GM21526 (cell line): ENCODE results near the gene EXOC6.
"Not testable (repeated sequence)": the region's sequence is repeated elsewhere in the genome, so short reads cannot be mapped to it uniquely, and the experiment has no call there.

Source experiments
- ATAC-seq: cut with Tn5 transposase; IDR thresholded peaks from one replicate; pipeline ENCODE4 v1.9.1; 2021; ENCODE audit warnings: moderate library complexity; ENCODE audit not compliant: unreplicated experiment, low FRiP score

EXOC6 gene

GRCh38 chr10:92876509-92877036 lies 28.3 kb downstream of the EXOC6 start:
- ATAC-seq = no peak

- ATAC-seq = no peak
Observed at GRCh38 chr10:92880233-92880861, 32.0 kb downstream of the EXOC6 start.

- no peak for ATAC-seq
Observed at GRCh38 chr10:92880917-92881316, 32.6 kb downstream of the EXOC6 start.

GRCh38 chr10:92886334-92886961 lies 38.1 kb downstream of the EXOC6 start:
- ATAC-seq = no peak

GRCh38 chr10:92890471-92890870 lies 42.2 kb downstream of the EXOC6 start:
- ATAC-seq = no peak

- no peak for ATAC-seq
Observed at GRCh38 chr10:92891885-92892690, 43.8 kb downstream of the EXOC6 start.

- no peak for ATAC-seq
Observed at GRCh38 chr10:92892691-92893054, 44.4 kb downstream of the EXOC6 start.

- ATAC-seq = no peak
Observed at GRCh38 chr10:92894081-92894655, 45.8 kb downstream of the EXOC6 start.

GRCh38 chr10:92897916-92898315 lies 49.6 kb downstream of the EXOC6 start:
- no peak for ATAC-seq

GRCh38 chr10:92901819-92902251 lies 53.5 kb downstream of the EXOC6 start:
- no peak for ATAC-seq

- no peak for ATAC-seq
Observed at GRCh38 chr10:92903633-92904032, 55.3 kb downstream of the EXOC6 start.

- no peak for ATAC-seq
Observed at GRCh38 chr10:92907280-92907679, 59.0 kb downstream of the EXOC6 start.

GRCh38 chr10:92912631-92913030 lies 64.3 kb downstream of the EXOC6 start:
- ATAC-seq = not testable (repeated sequence)

- ATAC-seq = no peak
Observed at GRCh38 chr10:92913973-92914372, 65.7 kb downstream of the EXOC6 start.

GRCh38 chr10:92914478-92915325 lies 66.4 kb downstream of the EXOC6 start:
- ATAC-seq = peak; percentile 72

GRCh38 chr10:92915892-92916291 lies 67.6 kb downstream of the EXOC6 start:
- no peak for ATAC-seq

GRCh38 chr10:92916433-92916832 lies 68.1 kb downstream of the EXOC6 start:
- no peak for ATAC-seq

- ATAC-seq = no peak
Observed at GRCh38 chr10:92918603-92919002, 70.3 kb downstream of the EXOC6 start.

- ATAC-seq = no peak
Observed at GRCh38 chr10:92920866-92921265, 72.5 kb downstream of the EXOC6 start.

- ATAC-seq = no peak
Observed at GRCh38 chr10:92923416-92923815, 75.1 kb downstream of the EXOC6 start.
